Measurements from ENCODE around the gene ST6GAL1.
"Not testable (repeated sequence)": the region's sequence is repeated elsewhere in the genome, so short reads cannot be mapped to it uniquely, and the experiment has no call there.

The ST6GAL1 gene

GRCh38 chr3:187051066-187051465, 120.7 kb downstream of the ST6GAL1 start:
- DNase-seq, result no peak
- in situ Hi-C loops (cut with HindIII; ENCODE audit: low pct_ligation_motif_present, low pct_unique_long_range_greater_than_20kb, low sequenced_read_pairs), result no loop called here

GRCh38 chr3:187051724-187052366, 121.5 kb downstream of the ST6GAL1 start:
- no peak for DNase-seq
- in situ Hi-C loops (cut with HindIII; ENCODE audit: low pct_ligation_motif_present, low pct_unique_long_range_greater_than_20kb, low sequenced_read_pairs), result no loop called here

- in situ Hi-C loops (cut with HindIII; ENCODE audit: low pct_ligation_motif_present, low pct_unique_long_range_greater_than_20kb, low sequenced_read_pairs); DNase-seq: not testable (repeated sequence)
Observed at GRCh38 chr3:187052427-187052826, 122.1 kb downstream of the ST6GAL1 start.

GRCh38 chr3:187054433-187054832, 124.1 kb downstream of the ST6GAL1 start:
- DNase-seq; in situ Hi-C loops (cut with HindIII; ENCODE audit: low pct_ligation_motif_present, low pct_unique_long_range_greater_than_20kb, low sequenced_read_pairs): not testable (repeated sequence)

GRCh38 chr3:187057803-187058202, 127.5 kb downstream of the ST6GAL1 start:
- DNase-seq; in situ Hi-C loops (cut with HindIII; ENCODE audit: low pct_ligation_motif_present, low pct_unique_long_range_greater_than_20kb, low sequenced_read_pairs): not testable (repeated sequence)

GRCh38 chr3:187061748-187062147, 131.4 kb downstream of the ST6GAL1 start:
- in situ Hi-C loops (cut with HindIII; ENCODE audit: low pct_ligation_motif_present, low pct_unique_long_range_greater_than_20kb, low sequenced_read_pairs), result no loop called here

GRCh38 chr3:187062526-187063177, 132.3 kb downstream of the ST6GAL1 start:
- DNase-seq, result no peak
- in situ Hi-C loops (cut with HindIII; ENCODE audit: low pct_ligation_motif_present, low pct_unique_long_range_greater_than_20kb, low sequenced_read_pairs), result no loop called here

More at GRCh38 chr3:187061748-187062147, 131.4 kb downstream of the ST6GAL1 start:
- no peak for DNase-seq

- in situ Hi-C loops (cut with HindIII; ENCODE audit: low pct_ligation_motif_present, low pct_unique_long_range_greater_than_20kb, low sequenced_read_pairs), result no loop called here
- DNase-seq, result no peak
Observed at GRCh38 chr3:187063286-187064121, 133.2 kb downstream of the ST6GAL1 start.

GRCh38 chr3:187064210-187065115, 134.1 kb downstream of the ST6GAL1 start:
- no peak for DNase-seq
- in situ Hi-C loops (cut with HindIII; ENCODE audit: low pct_ligation_motif_present, low pct_unique_long_range_greater_than_20kb, low sequenced_read_pairs), result no loop called here

- peak; percentile 44 for DNase-seq
- in situ Hi-C loops (cut with HindIII; ENCODE audit: low pct_ligation_motif_present, low pct_unique_long_range_greater_than_20kb, low sequenced_read_pairs), result no loop called here
Observed at GRCh38 chr3:187066228-187066995, 136.1 kb downstream of the ST6GAL1 start.

GRCh38 chr3:187068787-187069186, 138.5 kb downstream of the ST6GAL1 start:
- in situ Hi-C loops (cut with HindIII; ENCODE audit: low pct_ligation_motif_present, low pct_unique_long_range_greater_than_20kb, low sequenced_read_pairs), result no loop called here
- no peak for DNase-seq

- no peak for DNase-seq
- in situ Hi-C loops (cut with HindIII; ENCODE audit: low pct_ligation_motif_present, low pct_unique_long_range_greater_than_20kb, low sequenced_read_pairs), result no loop called here
Observed at GRCh38 chr3:187069857-187070516, 139.7 kb downstream of the ST6GAL1 start.

- no peak for DNase-seq
- in situ Hi-C loops (cut with HindIII; ENCODE audit: low pct_ligation_motif_present, low pct_unique_long_range_greater_than_20kb, low sequenced_read_pairs), result no loop called here
Observed at GRCh38 chr3:187072102-187072501, 141.8 kb downstream of the ST6GAL1 start.

GRCh38 chr3:187072511-187072910, 142.2 kb downstream of the ST6GAL1 start:
- in situ Hi-C loops (cut with HindIII; ENCODE audit: low pct_ligation_motif_present, low pct_unique_long_range_greater_than_20kb, low sequenced_read_pairs), result no loop called here
- no peak for DNase-seq

- in situ Hi-C loops (cut with HindIII; ENCODE audit: low pct_ligation_motif_present, low pct_unique_long_range_greater_than_20kb, low sequenced_read_pairs), result no loop called here
- DNase-seq, result no peak
Observed at GRCh38 chr3:187073581-187074098, 143.3 kb downstream of the ST6GAL1 start.

- no peak for DNase-seq
Observed at GRCh38 chr3:187074846-187075245, 144.5 kb downstream of the ST6GAL1 start.

GRCh38 chr3:187076297-187076696, 146.0 kb downstream of the ST6GAL1 start:
- in situ Hi-C loops (cut with HindIII; ENCODE audit: low pct_ligation_motif_present, low pct_unique_long_range_greater_than_20kb, low sequenced_read_pairs), result no loop called here
- DNase-seq, result no peak

More at GRCh38 chr3:187074846-187075245, 144.5 kb downstream of the ST6GAL1 start:
- in situ Hi-C loops (cut with HindIII; ENCODE audit: low pct_ligation_motif_present, low pct_unique_long_range_greater_than_20kb, low sequenced_read_pairs), result no loop called here
